NCI-H526 (cell line): ENCODE measurements around the gene SLC2A2.

ENCODE experiments used
- DNase-seq, 2 experiments: peaks; one replicate each; lab custom pipeline; 2025; lab: John Stamatoyannopoulos, UW

SLC2A2 gene

GRCh38 chr3:171028779-171029232 is 2.3 kb upstream of the SLC2A2 start:
- DNase-seq, result no peak

GRCh38 chr3:171028025-171028778 is 1.7 kb upstream of the SLC2A2 start:
- peak in 1 of 2 experiments; percentile 67 for DNase-seq

- DNase-seq, result no peak
Measured at GRCh38 chr3:171023566-171023965, 3.0 kb downstream of the SLC2A2 start.

GRCh38 chr3:171021377-171021776 is 5.1 kb downstream of the SLC2A2 start:
- DNase-seq, result no peak

- no peak for DNase-seq
Measured at GRCh38 chr3:171018156-171018935, 8.2 kb downstream of the SLC2A2 start.

- DNase-seq, result no peak
Measured at GRCh38 chr3:171013822-171014748, 12.4 kb downstream of the SLC2A2 start.

GRCh38 chr3:171011873-171012336 is 14.6 kb downstream of the SLC2A2 start:
- DNase-seq, result no peak

GRCh38 chr3:171011109-171011872 is 15.2 kb downstream of the SLC2A2 start:
- no peak for DNase-seq

- DNase-seq, result no peak
Measured at GRCh38 chr3:171007316-171007715, 19.2 kb downstream of the SLC2A2 start.

GRCh38 chr3:171005648-171006047 is 20.9 kb downstream of the SLC2A2 start:
- DNase-seq, result no peak

GRCh38 chr3:171001957-171002694 is 24.4 kb downstream of the SLC2A2 start:
- DNase-seq, result no peak

- DNase-seq, result no peak
Measured at GRCh38 chr3:171001250-171001893, 25.1 kb downstream of the SLC2A2 start.

- no peak for DNase-seq
Measured at GRCh38 chr3:171000281-171000680, 26.2 kb downstream of the SLC2A2 start.

- no peak for DNase-seq
Measured at GRCh38 chr3:170999737-171000242, 26.7 kb downstream of the SLC2A2 start.

GRCh38 chr3:170997961-170998913 is 28.3 kb downstream of the SLC2A2 start:
- no peak for DNase-seq

- peak; percentile 65 to 76 for DNase-seq
Measured at GRCh38 chr3:170992854-170993253, 33.7 kb downstream of the SLC2A2 start.

- no peak for DNase-seq
Measured at GRCh38 chr3:170991664-170992063, 34.9 kb downstream of the SLC2A2 start.

- DNase-seq, result no peak
Measured at GRCh38 chr3:170989100-170989648, 37.3 kb downstream of the SLC2A2 start.
